Neural progenitor cell (in vitro differentiated cells): ENCODE data around the gene IL17RA.

Experiments
- EZH2 ChIP-seq: fragments of 200-600 bp; sonication (generic); IDR thresholded peaks from 2 replicates; pipeline ENCODE4 v1.6.1; 2017; ENCODE audit warnings: antibody characterized with exemption, mild to moderate bottlenecking, moderate library complexity
- EZH2phosphoT487 ChIP-seq: fragments of 200-600 bp; sonication (generic); IDR thresholded peaks from 2 replicates; pipeline ENCODE4 v1.6.1; 2017; ENCODE audit warnings: antibody characterized with exemption
- TF ChIP-seq, protein P1 (sequence below): fragments of 200-600 bp; sonication (generic); IDR thresholded peaks from 2 replicates; pipeline ENCODE4 v1.5.1; 2017; ENCODE audit warnings: antibody characterized with exemption, mild to moderate bottlenecking

- TF ChIP-seq, protein P1, sequence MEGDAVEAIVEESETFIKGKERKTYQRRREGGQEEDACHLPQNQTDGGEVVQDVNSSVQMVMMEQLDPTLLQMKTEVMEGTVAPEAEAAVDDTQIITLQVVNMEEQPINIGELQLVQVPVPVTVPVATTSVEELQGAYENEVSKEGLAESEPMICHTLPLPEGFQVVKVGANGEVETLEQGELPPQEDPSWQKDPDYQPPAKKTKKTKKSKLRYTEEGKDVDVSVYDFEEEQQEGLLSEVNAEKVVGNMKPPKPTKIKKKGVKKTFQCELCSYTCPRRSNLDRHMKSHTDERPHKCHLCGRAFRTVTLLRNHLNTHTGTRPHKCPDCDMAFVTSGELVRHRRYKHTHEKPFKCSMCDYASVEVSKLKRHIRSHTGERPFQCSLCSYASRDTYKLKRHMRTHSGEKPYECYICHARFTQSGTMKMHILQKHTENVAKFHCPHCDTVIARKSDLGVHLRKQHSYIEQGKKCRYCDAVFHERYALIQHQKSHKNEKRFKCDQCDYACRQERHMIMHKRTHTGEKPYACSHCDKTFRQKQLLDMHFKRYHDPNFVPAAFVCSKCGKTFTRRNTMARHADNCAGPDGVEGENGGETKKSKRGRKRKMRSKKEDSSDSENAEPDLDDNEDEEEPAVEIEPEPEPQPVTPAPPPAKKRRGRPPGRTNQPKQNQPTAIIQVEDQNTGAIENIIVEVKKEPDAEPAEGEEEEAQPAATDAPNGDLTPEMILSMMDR = no peak
- TF ChIP-seq EZH2 (no peak), EZH2phosphoT487 (no peak)
Observed at GRCh38 chr22:17117400-17117799, 32.6 kb downstream of the IL17RA start.
